ENCODE measurements around the gene ACVRL1.
A peak's percentile ranks its signal among the peaks of the same experiment; 100 is the strongest.

The ACVRL1 gene

DNA sequence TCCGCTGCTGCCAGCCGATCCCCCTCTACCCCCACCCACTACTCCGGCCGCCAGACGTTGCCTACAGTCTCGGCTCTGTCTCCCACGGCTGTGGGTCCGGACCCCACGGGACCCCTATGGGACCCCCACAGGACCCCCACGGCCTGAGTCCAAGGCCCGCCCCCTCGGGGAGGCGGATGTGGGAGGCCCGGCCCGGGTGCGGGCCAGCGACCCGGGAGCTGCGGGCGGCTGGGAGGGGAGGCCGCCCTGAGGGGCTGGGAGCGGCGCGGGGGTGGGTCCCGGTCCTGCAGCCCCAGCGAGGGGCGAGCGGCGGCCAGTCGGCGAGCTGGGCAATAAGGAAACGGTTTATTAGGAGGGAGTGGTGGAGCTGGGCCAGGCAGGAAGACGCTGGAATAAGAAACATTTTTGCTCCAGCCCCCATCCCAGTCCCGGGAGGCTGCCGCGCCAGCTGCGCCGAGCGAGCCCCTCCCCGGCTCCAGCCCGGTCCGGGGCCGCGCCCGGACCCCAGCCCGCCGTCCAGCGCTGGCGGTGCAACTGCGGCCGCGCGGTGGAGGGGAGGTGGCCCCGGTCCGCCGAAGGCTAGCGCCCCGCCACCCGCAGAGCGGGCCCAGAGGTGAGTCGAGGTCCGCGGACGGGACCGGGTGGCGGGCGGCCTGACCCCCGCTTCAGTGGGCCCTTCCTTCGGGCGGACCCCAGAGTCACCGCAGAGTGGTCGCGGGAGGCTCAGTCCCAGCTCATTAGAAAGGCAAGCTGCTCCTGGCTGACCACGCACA, at the start of gene ACVRL1:
Gene ACVRL1 (plus strand): TSS at position 422 of the 773 bp plus-strand sequence. CDS start 4,971 bp downstream, outside the sequence.
- DNase-seq = no peak

GRCh38 chr12:51860986-51861385, 46.3 kb upstream of the ACVRL1 start:
- DNase-seq = no peak

- DNase-seq = no peak
Measured at GRCh38 chr12:51862947-51863346, 44.4 kb upstream of the ACVRL1 start.

DNA sequence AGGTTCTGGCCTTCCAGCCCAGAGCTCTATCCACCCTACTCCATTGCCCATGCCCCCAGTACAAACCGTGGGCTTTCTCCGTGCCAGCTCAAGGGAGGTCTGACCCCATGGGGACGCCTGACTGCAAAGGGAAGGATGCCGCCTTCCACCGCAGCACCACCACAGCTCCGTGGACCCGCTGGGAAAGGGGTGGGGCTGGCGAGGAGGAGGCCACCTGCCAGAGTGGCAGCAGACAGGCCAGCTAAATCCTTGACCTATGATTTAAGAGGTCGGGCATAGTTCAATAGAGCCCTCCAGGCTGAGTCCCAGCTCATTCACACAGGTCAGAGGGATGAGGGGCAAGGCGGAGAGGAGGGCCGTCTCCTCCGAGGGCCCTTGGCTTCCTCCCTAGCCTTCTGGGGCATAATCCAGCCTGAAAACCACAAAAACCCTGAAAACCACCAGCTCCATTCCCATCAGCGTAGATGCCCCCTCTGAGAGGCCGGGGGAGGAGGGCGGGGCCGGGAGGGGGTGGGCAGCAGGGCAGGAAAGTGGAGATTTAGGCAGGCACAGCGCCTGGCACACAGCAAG, 43.9 kb upstream of the ACVRL1 start:
- no peak for DNase-seq

GRCh38 chr12:51863933-51864832, 43.1 kb upstream of the ACVRL1 start:
- peak; percentile 37 for DNase-seq

GRCh38 chr12:51864833-51865670, 42.3 kb upstream of the ACVRL1 start:
- DNase-seq = no peak

DNA sequence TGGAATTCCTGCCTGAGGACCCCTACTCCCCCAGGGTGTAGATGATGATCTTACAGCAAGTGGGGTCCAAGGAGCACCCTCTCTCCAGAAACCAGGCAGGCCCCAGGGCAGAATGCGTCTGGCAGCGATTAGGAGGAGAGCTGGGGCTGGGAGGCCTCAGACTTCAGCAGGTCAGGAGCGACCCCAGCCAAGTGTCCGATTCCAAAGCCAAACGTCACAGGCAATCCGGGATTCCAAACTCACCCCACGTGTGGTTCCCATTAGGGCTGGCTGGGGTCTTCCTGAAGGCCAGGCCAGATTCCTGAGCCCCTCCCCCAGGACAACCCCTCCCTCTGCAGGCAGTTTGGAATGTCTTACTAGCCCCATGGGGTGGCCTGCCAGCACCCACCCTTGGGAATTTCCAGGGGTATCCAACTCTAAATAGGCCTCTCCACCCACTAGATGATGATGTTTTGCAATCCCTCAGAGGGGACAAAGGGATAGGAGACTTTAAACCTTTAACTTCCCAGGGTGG, 41.5 kb upstream of the ACVRL1 start:
- no peak for DNase-seq

GRCh38 chr12:51866324-51866723, 41.0 kb upstream of the ACVRL1 start:
- no peak for DNase-seq

DNA sequence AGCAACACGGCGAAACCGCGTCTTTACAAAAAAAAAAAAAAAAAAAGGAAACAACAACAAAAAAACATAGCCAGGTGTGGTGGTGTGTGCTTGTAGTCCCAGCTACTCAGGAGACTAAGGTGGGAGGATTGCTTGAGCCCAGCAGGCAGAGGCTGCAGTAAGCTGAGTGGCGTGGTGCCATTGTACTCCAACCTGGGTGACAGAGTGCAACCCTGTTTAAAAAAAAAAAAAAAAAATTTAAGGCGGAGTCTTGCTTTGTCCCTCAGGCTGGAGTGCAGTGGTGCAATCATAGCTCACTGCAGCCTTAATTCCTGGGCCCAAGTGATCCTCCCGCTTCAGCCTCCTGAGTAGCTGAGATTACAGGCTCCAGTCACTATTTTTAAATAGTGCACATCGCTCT, 40.5 kb upstream of the ACVRL1 start:
- DNase-seq = no peak

DNA sequence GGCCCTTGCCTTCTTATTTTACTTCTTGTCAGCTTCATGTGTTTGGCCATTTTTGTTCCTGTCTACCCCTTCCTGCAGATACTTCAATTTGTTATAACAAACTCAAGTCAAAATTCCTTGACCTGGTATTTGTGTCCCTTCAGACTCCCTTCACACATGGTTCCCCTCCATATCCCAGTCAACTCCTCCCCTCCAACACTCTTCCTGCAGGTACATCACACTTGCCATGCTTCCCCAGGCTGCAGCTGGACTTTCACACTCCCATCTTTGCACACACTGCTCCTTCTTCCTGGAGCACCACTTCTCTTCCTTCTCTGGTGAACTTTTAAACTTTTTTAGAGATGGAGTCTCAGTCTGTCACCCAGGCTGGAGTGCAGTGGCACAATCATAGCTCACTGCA, 39.9 kb upstream of the ACVRL1 start:
- DNase-seq = no peak

DNA sequence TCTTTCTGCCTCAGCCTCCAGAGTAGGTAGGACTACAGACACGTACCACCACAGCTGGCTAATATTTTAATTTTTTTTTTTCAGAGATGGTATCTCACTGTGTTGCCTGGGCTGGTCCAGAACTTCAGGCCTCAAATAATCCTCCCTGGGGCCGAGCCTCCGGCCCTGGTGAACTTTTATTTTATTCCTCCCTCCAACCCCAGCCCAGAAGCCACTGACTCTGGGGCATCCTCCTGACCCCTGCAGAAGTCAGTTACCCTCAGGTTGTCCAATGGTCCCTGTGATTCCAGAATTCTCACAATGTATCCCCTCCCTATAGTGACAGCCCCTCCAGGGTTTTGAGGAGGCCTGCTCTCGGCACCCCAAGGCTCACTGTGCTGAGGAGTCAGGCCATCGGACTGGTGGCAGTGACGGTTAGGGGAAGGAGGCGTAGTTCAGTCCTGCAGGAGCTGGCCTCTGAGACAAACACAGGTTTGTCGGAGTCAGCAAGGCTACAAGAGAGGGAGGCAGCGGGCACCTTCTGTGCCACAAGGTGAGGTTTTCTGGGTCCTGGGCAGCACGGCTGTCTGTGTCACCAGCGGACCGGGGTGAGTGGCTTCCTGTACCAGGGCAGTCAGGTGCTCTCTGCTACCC, 39.4 kb upstream of the ACVRL1 start:
- no peak for DNase-seq

DNA sequence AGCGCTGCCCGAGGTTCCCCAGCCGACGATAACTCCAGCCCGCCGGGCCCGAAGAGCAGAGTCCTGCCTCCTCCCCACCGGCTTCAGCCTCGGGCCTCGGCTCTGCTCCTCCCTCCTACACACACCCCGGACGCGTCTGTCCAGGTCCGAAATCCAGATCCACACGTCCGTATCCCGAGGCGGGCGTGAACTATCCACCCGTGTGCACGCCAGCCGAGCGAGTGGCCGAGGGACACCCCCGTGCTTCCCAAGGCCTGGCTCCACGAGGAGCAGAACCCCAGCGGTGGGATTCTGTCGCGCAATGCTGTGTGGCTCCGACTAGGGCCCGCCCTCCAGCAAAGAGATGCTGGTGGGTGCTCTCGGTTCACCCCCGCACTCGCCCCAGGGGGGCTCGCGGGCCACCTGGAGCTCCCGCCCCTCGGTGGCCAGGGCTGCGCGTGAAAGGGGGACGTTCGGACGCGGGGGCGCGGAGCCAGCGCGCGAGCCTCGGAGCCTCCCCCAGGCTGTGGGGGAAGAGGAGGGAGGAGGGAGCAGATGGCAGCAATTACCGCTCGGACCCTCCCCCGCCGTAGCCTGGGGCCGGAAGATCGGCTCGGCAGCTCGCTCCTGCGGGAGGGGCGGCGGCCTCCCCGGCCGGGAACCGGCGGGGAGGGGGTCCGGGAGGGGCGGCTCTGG, 38.3 kb upstream of the ACVRL1 start:
- DNase-seq = no peak

GRCh38 chr12:51869496-51869865, 37.8 kb upstream of the ACVRL1 start:
- no peak for DNase-seq

DNA sequence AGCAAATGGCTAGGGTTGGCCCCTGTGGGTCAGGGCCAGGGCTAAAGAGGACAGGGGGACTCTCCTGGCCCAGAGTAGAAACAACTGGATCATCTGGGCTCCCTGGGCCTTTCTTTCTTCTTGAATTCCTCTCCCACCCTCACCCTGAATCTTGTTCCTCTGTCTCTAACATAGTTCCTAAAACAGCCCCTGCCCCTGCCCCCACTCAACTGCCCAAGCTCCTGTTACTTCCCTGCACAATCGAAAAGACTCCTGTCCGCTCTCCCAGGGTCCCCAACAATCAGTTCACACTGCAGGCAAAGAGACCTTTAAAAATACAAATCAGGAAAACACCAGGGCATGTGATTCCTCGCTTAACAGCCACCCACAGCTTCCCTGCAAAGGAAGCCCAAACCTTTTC, 37.4 kb upstream of the ACVRL1 start:
- no peak for DNase-seq

DNA sequence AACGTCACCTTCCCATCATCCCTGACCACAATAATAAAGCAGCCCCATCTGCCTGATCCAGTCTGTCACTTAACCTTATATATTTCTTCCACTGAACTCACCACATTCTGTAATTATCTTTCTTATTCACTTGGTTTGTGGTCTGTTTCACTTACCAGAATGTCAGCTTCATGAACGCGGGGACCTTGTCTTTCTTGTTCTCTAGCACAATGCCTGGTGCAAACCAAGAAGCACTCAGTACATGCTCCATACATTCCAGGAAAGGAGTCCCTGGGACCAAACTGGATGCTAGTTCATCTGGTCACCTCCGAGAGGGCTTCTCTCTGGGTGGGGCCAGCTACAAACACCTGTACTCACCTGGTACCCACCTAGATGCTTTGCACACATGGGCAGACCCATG, 36.8 kb upstream of the ACVRL1 start:
- no peak for DNase-seq

GRCh38 chr12:51871126-51871525, 36.2 kb upstream of the ACVRL1 start:
- no peak for DNase-seq

DNA sequence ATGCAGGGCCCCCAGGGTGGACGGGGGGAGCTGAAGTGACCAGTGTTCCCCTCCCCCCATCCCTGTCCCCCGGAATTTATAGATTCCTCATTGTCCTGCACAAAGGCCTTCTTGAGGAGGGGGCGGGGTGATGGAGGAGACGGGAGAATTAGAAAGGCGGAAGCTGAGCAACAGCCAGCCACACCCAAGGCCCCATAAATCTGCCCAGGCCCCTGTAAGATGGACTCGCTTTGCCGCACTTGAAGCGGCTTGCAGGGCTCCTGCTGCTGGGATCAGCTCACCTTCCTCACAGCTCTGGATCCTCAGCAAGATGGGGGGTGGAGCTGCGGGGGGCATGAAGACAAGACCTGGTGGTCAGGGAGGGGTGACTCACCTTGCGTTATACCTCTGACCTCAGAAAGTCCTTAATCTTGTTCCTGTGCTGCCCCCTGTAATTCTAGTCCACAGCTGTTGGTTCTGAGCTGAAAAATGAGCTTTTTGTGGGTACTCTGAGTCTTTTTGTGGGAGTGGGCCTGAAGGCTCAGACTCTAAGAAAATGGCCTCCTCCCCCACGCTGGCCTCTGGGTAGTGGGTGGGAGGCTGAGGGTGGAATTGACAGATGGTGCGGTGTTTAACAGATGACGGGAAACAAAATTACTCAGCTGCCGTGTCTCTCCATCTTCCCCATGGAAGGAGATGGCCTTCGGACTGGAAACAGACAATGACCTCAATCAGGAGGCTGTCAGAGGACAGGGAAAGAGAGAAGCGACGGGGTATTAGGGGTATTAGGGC, 35.2 kb upstream of the ACVRL1 start:
- DNase-seq = no peak

GRCh38 chr12:51872689-51872981, 34.7 kb upstream of the ACVRL1 start:
- no peak for DNase-seq

- DNase-seq = no peak
Measured at GRCh38 chr12:51873251-51873994, 33.9 kb upstream of the ACVRL1 start.

DNA sequence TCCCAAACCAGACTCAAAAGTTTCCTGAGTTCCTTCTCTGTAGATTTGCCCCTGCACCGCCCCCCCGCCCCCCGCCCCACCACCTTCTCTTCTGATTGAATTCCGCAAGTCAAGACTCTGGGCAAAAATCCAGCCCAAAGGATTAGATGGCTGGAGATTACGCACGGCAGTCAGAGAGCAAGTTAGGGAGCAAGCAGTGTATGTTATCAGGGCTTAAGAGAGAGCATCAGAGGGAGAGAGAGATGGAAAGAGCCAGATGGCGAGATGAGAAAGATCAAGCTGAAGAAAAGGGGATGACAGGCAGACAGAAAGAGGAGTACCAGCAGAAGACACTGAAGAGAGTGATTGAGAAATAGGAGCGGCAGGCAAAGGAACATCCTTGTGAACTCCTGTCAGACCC, 33.3 kb upstream of the ACVRL1 start:
- DNase-seq = no peak

Data from stimulated activated CD4-positive, alpha-beta T cell treated with anti-CD3 and anti-CD28 coated beads, Interleukin-1b, Interleukin-23, amount 100 ng/mL, for 48 hours (primary cell).